Amniotic epithelial cell (primary cell): Measurements from ENCODE around the gene PHTF1.
"Not testable (repeated sequence)": the region's sequence is repeated elsewhere in the genome, so short reads cannot be mapped to it uniquely, and the experiment has no call there.

Source experiments
- DNase-seq: peaks from one replicate; pipeline ENCODE4 v3.0.0-alpha.2; 2010; ENCODE audit warnings: low read depth

Gene PHTF1

DNA sequence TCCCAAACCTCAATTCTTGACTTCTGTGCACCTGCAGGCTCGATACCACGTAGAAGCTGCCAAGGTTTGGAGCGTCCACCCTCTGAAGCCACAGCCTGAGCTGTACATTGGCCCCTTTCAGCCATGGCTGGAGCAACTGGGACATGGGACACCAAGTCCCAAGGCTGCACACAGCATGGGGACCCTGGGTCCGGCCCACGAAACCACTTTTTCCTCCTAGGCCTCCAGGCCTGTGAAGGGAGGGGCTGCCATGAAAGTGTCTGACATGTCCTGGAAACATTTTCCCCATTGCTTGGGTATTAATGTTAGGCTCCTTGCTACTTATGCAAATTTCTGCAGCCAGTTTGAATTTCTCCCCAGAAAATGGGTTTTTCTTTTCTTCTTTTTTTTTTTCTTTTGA, 40.7 kb downstream of the PHTF1 start:
- not testable (repeated sequence) for DNase-seq

DNA sequence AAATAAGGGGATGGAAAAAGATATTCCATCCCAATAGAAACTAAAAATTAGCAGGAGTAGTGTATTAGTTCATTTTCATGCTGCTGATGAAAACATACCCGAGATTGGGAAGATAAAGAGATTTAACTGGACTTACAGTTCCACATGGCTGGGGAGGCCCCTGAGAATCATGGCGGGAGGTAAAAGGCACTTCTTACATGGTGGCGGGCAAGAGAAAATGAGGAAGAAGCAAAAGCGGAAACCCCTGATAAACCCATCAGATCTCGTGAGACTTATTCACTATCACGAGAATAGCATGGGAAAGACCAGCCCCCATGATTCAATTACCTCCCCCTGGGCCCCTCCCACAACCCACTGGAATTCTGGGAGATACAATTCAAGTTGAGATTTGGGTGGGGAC, 41.8 kb downstream of the PHTF1 start:
- DNase-seq: not testable (repeated sequence)

DNA sequence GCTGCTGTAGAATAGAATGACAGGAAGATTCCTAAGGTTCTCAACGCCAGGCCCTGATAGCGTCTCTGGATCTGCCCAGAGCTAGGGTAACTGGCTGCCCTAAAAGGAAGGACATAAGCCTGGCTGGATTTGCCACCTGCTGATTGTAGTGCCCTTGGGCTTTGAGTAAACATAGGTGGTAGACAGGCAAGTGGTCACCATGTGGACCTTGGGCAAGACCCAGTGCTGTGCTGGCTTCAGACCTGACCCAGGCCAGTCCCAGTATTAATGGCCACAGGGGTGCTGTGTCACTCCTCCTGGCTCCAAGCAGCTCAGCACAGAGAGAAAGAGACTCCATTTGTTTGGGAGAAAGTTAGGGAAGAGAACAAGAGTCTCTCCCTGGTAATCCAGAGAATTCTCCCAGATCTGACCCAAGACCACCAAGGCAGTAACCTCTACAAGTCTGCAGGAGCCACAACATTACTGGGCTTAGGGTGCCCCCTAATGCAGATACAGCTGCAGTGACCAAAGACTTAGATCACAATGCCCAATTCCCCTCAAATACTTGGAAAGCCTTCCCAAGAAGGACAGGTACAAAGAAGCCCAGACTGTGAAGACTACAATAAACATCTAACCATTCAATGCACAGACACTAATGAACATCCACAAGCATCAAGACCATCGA, 44.5 kb downstream of the PHTF1 start:
- DNase-seq: no peak

DNA sequence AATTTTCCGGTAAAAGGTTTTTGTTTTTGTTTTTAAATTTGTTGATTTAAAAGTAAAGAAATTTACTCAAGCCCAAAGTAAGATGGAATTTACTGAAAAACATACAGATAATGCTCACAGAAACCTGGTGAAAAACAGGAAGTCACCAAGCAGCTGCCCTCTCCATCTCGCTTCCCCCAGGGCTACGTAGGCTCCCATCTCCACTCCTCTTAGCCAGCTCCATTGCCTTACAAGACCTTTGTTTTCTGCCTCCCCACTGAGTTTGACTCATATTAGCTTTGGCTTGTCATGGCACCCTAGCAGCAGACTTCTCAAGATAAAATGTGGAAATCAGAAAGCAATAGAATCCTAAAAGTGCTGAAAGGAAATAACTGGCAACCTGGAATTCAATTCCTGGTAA, 57.9 kb downstream of the PHTF1 start:
- DNase-seq: peak; percentile 8

DNA sequence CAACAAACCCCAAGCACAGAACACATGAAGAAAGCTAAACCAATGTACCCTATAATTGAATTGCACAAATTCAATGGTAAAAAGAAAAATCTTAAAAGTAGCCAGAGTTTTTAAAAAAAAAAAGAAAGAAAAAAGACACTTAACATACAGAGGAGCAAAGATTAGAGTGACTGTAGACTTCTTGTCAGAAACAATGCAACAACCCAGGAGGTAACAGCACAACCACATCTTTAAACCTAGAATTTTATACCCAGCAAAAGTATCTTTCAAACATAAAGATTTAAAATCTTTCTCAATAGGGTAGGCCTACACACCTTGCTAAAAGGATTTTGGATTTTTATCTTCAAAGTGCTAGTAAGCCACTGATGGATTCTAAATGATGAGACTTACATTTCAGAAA, 64.4 kb downstream of the PHTF1 start:
- DNase-seq: no peak

DNA sequence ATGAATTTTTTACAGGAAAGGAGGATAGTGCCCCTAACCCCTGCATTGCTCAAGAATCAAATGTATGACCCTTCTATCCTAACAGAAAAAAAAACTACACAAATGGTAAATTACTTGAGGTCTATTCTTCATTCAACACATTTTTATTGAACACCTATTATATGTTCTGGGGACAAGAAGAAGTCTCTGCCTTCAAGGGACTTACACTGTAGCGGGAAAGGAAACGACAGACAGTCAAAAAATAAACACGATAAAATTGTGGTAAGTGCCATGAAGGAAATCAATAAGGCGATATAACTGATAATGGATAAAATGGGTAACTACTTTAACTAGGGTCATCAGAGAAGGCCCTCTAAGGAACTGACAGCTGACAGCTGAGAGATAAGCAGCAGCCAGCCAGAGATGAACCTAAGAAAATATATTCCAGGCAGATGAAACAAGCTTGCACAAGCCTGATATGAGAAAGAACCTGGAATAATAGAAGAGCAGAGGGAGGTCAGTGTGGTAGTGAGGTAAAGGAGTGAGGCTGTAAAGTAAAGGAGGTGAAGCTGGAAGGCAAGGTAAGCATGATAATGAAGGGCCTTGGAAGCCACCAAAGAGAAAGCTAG, 66.4 kb downstream of the PHTF1 start:
- DNase-seq: no peak

DNA sequence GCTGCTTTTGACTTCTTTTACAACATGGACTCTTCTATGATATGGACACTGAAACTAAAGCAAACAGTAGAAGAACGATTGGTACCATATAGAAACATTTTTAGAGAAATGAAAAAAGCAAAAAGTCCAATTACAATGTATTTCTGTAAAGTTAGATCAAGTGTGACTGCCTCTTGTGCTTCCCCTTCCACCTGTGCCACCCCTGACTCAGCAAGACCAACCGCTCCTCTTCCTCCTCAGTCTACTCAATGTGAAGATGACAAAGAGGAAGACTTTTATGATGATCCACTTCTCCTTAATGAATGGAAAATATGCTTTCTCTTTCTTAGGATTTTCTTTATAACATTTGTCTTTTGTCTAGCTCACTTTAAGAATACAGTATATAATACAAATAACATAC, 66.9 kb downstream of the PHTF1 start:
- DNase-seq: no peak

DNA sequence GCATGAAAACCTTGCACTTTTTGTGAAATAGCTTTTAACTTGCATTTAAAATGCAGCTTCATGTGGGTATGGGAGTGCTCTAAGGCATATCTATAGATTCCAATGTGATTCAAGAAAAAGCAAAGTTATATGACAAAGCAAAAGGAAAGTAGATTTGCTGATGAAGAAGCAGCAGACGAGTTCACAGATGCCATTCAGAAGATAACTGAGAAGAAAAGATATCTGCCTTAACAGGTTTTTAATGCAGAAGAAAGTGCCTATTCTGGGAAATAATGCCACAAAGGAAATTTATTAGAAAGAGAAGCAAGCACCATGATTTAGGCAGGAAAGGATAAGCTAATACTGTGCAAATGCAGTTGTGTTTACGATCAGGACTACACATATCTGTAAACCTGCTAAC, 68.1 kb downstream of the PHTF1 start:
- DNase-seq: no peak

DNA sequence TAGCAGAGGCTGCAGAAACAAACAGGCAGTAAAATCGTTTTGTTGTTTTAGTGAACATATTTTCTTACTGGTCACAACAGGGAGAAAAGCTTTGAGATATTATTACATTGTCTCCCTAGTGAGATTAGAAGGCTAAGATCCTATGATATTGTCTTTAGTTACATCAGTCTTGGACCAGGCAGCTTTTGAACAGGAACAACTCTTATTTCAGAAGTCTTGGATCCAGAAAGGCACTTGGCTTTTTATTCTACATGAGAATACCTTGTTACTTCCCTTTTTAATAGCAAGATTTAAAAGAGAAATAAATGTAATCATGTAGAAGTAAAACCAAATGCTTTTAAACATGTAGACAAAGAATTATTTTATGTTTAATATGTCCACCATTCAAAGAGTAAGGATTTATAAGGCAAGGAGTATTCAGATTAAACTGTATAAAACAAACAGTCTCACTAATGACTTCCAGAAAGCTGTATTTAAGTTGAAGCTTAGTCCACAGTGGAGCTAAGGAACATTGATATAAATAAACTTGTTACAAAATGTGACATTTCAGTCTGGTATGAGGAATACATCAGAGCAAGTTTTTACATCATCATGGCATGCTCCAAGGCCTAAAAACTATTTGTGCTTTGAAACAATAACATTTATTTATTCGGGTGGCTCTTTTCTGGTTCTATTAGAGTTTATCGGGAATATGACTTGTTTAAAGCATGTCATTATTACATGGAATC, 72.2 kb downstream of the PHTF1 start:
- peak; percentile 39 for DNase-seq

DNA sequence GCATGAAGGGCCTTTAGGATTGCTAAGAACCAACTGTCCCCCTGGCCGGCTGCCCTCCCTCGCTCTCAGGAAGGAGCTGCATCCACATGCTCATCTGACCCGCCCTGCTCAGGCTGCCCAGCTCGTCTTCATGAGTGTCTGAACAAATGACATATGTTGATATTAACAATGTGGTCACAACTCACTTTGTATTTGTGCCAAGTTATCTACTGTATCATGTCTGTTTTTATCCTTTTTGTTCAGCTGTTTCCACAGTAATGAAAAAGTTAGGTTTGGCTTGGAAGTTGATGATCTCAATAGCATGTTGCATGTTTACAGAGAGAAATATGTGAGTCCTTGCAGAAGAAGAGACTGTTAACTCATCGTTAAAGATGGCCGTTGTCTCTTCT, 75.1 kb downstream of the PHTF1 start:
- peak; percentile 67 for DNase-seq

DNA sequence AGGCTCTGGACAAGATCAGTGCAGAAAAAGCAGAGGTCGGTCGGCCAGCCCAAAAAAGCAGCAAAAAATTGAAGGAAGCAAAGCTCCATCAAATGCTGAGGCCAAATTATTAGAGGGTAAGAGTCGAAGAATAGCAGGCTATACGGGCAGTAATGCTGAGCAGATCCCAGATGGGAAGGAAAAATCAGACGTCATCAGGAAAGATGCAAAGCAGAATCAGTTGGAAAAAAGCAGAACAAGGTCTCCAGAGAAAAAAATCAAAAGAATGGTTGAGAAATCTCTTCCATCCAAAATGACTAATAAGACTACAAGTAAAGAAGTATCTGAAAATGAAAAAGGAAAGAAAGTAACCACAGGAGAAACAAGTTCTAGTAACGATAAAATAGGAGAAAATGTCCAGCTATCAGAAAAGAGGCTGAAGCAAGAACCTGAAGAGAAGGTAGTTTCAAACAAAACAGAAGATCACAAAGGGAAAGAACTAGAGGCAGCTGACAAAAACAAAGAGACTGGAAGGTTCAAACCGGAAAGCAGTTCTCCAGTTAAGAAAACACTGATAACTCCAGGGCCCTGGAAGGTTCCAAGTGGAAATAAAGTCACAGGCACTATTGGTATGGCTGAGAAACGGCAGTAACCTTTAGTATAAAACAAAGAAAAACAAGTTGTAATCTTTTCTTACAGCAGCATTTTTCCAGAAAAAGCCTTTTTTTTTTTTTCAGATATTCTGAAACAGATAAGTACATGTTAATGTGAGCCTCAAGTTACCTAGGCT, 75.7 kb downstream of the PHTF1 start:
- peak; percentile 72 for DNase-seq

DNA sequence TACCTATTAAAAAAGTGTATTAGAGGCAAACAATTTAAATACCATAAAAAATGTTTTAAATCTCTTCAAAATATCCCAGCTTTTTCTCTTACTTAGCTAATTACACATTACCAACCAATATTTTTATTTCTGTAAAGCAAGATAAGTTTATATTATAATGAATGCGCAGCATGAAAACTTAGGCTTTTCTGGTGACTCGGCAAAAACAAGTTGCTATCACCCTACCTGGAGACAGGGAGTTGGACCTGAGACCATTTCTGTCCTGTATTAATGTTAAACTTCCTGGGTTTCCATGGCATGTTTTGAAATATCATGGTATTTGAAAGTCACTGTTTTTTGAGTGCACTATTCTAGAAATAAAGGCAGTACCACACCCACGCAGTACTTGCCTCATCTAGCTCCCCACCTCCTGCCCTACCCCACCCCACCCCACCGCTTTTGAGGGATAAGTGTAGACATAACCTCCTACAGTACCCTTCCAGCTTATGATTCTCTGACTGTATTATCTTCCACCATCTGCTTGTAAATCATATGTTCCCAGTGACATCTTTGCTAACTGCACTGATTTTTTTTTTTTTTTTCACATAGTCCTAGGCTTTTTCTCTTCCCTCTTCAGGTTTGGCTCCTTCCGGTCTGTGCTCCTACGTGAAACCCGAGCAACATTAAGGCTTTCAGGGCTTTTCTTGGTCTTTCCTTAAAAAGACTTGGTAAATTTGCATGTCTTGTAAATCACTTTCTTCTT, 77.5 kb downstream of the PHTF1 start:
- DNase-seq: peak; percentile 19

DNA sequence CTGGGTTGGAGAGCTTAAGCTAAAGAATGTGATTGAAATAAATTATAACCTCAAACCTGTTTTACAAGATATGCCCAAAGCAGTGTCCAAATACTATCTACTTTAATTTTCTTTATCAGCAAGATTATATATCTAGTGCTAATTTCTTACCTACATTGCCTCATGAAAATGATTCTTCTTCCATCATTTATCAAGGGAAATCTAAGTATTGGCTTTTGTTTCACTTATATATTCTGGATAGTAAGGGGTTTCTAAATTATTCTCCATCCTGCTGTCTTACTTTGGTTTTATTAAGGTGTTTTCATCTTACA, 81.2 kb downstream of the PHTF1 start:
- DNase-seq: no peak

DNA sequence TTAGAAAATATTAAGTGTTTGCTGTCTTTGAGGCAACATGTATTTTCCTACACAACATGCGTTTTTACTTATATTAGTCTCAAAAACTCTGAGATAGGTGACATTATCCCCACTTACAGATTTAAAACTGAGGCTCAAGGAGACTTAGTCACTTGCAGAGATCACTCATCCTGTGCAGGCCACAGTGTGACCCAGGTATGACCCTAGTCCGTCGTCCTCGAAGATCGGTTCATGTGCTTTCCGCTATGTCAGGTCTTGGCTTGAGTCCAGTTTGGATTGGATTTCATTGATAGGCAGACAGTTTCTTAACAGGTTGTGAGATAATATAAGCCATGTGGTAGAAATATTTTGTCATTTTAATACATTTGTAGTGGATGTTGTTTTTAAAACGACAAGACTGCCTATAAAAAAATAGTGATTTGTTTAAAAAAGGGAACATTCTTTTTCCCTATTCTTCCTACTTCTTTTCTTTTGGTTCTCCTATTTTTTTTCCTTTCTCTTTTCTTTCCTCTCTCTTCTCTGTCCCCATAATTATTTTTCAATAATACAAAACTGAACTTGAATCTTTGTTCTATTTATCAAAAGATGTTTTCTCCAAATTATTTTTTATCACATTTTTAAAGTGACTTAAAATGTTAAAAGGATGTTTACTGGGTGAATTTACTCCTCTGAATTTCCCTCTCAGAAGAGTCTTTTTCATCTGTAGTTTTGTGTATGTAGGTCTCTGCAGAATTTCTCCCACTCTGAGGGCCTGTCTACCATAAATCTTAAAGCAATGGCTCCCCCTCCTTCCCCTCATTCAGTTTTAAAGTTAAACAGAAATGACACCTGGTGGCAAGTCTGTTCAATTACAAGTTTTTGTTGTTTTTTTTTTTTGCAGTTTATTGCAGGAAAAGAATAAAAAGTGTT, 81.8 kb downstream of the PHTF1 start:
- peak; percentile 63 for DNase-seq

DNA sequence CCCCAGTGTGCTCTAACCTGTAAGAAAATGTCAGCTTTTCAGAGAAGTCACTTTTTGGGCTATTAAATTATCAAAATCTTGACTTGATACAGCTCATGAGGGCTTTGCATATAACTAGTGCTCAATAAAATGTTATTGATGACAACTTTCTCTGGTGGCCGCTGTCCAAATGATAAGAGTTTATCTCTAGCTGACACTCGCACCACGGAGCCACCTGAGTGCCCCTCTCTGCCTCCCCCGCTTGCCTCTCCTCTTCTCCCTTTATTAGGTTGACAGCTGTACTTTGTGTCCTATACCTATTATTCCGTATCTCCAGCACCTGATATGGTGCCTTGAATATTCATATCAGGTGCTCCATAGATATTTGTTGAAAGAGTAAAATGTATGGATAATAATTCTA, 82.8 kb downstream of the PHTF1 start:
- no peak for DNase-seq

DNA sequence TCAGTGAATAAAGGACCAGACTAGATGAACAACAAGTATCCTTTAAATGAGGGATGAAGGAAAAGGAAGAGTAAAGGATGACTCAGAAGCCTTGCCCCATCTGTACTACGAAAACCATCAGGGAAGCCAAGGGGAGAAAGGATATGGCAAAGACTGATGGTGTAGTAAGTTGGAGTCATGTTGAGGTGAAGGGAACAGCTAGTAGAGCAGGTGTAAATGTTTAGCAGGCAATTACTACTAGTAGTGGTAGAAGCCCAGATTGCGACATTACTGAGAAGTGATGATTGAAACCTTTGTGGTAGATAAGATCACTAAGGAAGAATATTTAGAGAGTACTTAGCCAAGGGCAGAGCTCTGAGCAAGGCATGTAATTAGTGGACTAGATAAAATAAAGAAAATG, 84.0 kb downstream of the PHTF1 start:
- peak; percentile 68 for DNase-seq

DNA sequence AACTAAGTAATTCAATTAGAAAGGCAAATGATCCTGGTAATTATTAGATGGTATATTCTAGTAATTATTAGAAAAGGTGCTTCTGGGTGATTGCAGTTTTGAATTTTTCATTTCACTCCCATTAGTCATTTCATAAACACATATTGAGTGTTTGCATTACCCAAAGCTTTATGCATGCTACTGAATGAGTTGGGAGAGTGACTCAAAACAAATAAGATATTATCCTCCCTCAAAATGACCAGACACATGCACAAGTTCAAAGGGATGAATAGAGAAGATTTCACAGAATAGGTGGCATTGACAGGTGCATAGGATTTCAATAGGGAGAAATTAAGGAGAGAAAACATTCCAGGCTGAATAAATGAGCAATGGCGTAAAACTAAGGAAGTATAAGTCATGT, 84.7 kb downstream of the PHTF1 start:
- no peak for DNase-seq

DNA sequence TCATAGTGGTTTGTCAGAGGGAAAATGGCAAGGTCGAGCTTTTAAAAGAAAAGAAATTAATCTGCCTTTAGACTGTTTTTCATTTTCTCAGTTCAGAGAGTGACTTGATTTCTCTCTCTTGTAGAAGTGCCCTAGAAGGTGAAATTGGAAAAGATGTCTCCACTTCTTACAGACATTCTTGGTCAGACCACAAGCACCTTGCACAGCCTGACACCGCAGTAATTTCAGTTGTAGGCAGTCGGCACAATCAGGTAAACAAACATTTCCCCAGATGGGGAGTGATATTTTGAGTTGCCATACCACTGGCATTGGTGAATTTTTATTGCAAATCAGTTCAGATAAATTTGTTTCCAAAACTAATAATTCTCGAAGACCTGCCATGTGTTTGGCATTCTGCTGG, 86.8 kb downstream of the PHTF1 start:
- DNase-seq: peak; percentile 59

DNA sequence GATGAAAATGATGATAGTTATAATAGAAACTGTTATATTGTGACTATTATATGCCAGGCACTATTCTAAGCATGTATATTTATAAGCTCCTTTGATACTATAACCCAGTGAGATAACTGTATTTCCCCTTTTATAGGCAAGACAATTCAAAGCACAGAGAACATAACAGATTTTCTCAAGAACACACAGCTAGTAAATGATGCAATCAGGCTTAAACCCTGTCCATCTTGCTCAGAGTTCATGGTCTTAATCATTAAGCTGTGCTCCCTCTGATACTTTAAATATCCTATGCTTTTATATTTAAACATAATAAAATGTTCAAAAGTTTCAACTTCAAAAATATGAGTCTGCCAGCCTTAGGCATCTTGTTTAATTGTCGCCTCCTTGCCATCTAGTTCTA, 88.6 kb downstream of the PHTF1 start:
- DNase-seq: no peak

DNA sequence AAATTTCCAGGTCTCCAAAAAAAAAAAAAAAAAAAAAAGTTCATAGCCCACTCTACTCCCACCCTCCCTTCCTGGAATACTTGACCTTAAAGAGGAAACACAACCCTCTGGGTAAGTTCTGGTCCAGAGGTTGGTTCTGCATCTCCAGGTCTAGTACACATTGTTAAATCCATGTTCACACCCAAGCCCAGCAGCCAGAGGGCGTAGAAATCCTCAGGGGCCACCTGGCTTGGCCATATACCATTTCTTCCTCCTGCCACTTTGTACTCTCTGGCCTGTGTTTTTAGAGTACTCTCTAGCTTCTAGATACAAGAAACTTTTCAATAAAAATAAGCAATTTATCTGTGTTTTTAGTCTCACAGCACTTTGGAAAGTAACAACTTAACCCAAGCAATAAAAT, 89.3 kb downstream of the PHTF1 start:
- no peak for DNase-seq

DNA sequence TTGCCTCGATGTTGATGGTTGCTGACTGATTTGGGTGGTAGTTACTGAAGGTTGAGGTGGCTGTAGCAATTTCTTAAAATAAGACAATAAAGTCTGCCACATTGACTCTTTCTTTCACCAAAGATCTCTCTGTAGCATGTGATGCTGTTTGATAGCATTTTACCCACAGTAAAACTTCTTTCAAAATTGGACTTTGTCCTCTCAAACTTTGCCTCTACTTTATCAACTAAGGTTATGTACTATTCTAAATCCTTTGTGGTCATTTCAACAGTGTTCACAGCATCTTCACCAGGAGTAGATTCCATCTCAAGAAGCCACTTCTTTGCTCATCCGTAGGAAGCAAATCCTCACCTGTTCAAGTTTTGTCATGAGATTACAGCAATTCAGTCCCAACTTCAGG, 93.2 kb downstream of the PHTF1 start:
- no peak for DNase-seq
